Subcutaneous adipose tissue (tissue), 4 donors: ENCODE data around the gene COQ5. TPM values are rescaled to one million over a fixed set of nuclear protein-coding genes. Genes with fewer than 3 reads are reported as not detected.

ENCODE experiments used
- total RNA-seq, 4 donors: library from RNA; depleted of rRNA; stranded (reverse); fragments of >200 nt; gene quantifications; one replicate each; pipeline ENCODE4 v1.1.0, GENCODE V29; 2016
- TF ChIP-seq, protein P1 (sequence below): fragments of 450-650 bp; IDR thresholded peaks from one replicate; pipeline ENCODE4 v1.5.1; 2016; ENCODE audit warnings: low read depth, mild to moderate bottlenecking, control low read depth, antibody characterized with exemption, moderate library complexity

COQ5 gene
- total RNA-seq, 4 donors from 2014 or later: 29.0 to 33.5 (median 30.5) TPM

DNA sequence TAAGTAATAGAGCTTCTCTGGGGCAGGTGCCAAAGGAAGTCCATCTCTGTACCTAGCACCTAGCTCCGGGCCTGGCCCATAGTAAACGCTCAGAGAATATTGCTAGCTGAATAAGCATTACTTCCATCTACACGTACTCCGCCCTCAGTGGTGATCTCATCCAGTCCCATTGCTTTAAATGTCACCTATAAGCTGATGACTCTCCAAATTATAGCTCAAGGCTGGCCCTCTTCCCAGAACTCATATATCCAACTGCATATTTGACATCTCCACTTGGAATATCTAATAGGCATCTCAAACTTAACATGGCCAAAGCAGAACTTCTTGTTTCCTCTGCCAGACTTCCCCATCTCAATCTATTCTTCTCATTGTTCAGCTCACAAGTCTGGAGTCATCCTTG lies 39.9 kb downstream of the COQ5 start:
- TF ChIP-seq, protein P1, sequence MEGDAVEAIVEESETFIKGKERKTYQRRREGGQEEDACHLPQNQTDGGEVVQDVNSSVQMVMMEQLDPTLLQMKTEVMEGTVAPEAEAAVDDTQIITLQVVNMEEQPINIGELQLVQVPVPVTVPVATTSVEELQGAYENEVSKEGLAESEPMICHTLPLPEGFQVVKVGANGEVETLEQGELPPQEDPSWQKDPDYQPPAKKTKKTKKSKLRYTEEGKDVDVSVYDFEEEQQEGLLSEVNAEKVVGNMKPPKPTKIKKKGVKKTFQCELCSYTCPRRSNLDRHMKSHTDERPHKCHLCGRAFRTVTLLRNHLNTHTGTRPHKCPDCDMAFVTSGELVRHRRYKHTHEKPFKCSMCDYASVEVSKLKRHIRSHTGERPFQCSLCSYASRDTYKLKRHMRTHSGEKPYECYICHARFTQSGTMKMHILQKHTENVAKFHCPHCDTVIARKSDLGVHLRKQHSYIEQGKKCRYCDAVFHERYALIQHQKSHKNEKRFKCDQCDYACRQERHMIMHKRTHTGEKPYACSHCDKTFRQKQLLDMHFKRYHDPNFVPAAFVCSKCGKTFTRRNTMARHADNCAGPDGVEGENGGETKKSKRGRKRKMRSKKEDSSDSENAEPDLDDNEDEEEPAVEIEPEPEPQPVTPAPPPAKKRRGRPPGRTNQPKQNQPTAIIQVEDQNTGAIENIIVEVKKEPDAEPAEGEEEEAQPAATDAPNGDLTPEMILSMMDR: no peak

DNA sequence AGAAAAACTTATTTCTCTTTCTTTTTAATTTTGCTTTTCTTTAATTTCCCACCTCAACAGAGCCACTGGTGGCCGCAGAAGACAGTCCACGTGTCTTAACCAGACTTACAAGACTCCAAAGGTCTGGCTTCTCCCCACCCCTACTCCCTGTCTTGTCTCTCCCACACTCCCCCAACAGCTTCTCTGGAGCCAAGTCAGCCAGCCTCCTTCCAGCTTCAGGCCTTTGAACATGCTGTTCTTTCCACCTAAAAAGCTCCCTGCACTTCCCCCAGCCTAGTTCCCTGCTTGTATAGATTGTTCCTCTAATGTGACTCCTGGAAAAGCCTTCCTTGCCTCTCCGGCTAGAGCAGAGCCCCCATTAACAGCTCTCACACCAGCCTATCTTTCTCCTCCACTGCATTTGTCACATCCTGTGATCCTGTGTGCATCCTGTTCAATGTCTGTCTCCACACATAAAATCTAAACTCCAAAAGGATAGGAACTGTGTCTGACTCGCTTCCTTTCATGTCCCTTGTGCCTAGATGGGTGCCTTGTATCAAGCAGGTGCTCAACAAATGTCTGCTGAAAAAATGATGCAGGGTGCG lies 40.8 kb downstream of the COQ5 start:
- TF ChIP-seq, protein P1: no peak

DNA sequence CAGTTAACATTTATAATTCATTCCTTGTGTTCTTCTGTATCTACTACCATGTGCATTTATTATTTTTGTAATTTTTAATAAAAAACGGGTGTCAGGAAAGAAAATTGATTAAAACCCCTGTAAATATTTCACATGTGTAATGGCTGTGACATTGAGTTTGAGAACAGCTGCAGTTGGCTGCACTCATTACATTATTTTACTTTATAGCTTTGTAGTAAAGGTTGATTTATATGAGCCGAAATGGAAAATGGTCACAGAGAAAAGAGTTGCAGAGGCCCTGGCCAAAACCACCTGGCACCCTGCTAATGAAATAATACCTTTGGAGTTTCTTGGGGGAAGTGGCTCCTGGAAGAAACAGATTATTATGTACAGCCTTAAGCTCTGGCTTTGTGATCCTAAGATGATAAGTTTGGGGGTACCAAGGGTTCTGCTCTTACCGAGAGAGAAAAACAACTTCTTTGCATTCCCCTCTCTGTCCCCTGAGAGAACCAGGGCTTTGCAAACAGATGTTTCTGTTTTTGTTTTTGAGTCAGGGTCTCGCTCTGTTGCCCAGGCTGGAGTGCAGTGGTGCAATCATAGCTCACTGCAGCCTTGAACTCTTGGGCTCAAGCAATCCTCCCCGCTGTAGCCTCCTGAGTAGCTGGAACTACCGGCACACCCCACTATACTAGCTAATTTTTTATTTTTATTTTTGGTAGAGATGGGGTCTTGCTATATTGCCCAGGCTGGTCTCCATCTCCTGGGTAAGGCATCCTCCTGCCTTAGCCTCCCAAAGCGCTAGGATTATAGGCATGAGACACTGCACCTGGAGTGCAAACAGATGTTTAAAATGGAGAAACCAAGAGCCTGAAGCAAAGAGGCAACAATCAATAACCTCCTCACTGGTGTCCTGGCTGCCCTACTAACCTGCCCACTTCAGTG lies 42.7 kb downstream of the COQ5 start:
- TF ChIP-seq, protein P1: no peak

DNA sequence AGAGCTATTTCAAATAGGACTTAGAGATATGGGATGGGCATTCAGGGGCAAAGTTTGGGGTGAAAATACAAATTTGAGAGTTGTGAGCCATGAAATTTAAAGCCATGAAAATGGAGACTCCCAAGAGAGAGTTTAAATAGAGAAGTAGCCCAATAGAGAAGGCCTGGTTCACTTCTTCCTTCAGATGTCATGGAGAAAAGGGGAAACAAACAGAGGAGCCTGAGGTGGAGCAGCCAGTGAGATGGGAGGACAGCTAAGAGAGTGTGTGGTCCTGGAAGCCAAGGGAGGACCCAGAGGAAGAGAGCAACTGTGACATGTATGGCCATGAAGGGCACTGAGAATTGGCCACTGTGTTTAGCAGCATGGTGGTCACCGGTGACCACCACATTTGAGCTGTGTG lies 45.3 kb downstream of the COQ5 start:
- TF ChIP-seq, protein P1: no peak

DNA sequence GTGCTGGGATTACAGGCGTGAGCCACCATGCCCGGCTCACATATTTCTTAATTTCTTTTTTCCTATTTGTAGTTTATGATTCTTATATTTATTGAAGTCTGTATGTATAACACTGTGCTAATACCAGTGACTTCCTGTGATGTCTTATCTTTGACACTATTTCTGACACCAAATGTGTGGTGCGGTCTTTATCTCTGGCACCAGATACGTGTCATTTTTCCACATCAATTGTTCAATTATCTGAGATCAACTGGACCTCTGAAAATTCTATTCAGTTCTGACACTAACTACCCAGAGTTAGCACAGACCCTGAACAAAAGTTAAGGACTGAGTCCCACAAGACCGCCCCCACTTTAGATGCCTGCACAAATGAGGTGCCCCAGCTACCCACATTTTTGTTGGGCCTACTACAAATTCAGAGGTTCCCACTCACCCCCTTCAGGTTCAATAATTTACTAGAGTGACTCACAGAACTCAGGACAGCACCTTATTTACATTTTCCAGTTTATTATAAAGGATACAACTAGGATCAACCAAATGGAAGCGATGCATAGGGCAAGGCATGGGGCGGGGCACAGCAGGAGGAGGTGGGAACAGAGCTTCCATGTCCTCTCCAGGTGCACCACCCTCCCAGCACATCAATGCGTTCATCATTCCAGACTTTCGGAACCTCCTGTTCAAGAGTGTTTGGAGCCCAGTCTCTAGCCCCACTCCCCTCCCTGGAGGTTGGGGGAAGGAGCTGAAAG lies 47.8 kb downstream of the COQ5 start:
- TF ChIP-seq, protein P1: no peak

DNA sequence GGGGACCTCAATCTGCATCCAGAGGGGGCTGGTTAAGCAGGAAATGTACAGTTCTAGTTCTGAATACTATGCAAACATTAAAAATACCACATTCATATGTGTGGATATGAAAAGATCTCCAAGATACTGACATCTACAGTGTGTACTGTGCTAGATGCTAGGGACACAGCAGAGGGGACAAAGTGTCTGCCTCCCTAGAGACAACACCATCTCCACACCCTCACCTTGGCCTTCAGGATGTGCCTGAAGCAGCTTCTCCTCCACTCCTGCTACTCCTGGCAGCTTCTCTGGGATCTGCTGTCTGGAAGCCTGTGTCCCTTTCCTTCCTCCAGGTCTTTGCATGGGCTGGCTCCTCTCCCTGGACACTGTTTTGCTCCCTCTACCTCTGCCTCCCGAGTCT lies 48.7 kb downstream of the COQ5 start:
- TF ChIP-seq, protein P1: no peak

DNA sequence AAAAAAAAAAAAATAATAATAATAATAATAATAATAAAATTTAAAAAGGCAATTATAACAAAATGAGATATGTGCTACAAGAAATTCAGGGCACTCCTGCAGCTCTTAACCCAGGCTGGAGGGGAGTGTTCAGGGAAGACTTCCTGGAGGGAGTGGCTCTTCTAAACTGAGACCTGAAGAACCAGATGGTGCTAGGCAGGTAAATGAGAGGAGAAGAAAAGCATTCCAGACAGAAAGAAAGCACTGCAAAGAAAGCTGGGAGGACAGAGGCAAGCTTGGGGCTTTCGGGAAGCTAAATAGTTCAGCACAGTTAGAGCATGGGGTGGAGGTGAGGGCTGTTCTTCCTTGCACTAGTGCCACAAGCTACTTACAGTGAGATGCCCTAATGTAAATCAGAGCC lies 49.5 kb downstream of the COQ5 start:
- TF ChIP-seq, protein P1: no peak
